Measurements from ENCODE around the gene IDUA.

IDUA gene

GRCh38 chr4:955161-955921, 31.5 kb upstream of the IDUA start:
- intact Hi-C loops (cut with DNase I): no loop called here

GRCh38 chr4:955931-956381, 30.9 kb upstream of the IDUA start:
- peak in 2 of 10 donors; percentile 37 to 74 for DNase-seq
- intact Hi-C loops (cut with DNase I): no loop called here

More at GRCh38 chr4:955161-955921, 31.5 kb upstream of the IDUA start:
- peak in 5 of 10 donors; percentile 4 to 65 (median 59) for DNase-seq

DNA sequence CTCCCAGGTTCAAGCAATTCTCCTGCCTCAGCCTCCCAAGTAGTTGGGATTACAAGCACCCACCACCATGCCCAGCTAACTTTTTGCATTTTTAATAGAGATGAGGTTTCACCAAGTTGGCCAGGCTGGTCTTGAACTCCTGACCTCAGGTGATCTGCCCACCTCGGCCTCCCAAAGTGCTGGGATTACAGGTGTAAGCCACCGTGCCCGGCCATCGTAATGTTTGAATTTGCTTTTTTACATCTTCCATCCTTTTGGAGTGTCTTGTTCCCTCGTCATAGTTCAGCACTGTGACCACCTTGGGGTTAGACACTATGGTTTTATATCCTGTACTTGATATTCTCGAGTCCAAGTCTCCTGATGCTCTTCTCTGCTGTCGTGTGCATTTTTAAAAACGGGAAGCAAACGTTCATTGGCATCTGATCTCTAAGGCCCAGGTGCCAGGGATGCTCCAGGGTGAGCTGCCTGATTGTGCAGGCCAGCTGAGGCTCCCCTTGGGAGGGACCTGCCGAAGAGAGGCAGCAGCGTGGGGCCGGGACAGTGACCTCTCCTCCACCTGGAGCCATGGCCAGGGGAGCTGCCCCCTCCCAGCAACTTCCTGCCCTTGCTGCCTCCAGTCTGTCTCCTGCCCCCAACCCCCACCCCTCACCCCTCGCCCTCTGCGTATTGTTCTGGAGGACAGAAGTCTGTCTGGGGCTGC, 30.2 kb upstream of the IDUA start:
- peak in 2 of 10 donors; percentile 28 to 76 for DNase-seq
- intact Hi-C loops (cut with DNase I): no loop called here

GRCh38 chr4:957231-957580, 29.6 kb upstream of the IDUA start:
- peak in 2 of 10 donors; percentile 74 to 82 for DNase-seq
- intact Hi-C loops (cut with DNase I): no loop called here

GRCh38 chr4:957581-958313, 29.1 kb upstream of the IDUA start:
- DNase-seq: peak in 5 of 10 donors; percentile 27 to 86 (median 75)
- intact Hi-C loops (cut with DNase I): no loop called here

- DNase-seq: peak in 2 of 10 donors; percentile 21 to 59
- intact Hi-C loops (cut with DNase I): no loop called here
Measured at GRCh38 chr4:958314-958665, 28.6 kb upstream of the IDUA start.

- peak in 2 of 10 donors; percentile 22 to 72 for DNase-seq
- intact Hi-C loops (cut with DNase I): no loop called here
Measured at GRCh38 chr4:958696-959337, 28.0 kb upstream of the IDUA start.

- peak in 4 of 10 donors; percentile 32 to 86 (median 73) for DNase-seq
- intact Hi-C loops (cut with DNase I): no loop called here
Measured at GRCh38 chr4:959338-960139, 27.3 kb upstream of the IDUA start.

- DNase-seq: peak in 4 of 10 donors; percentile 28 to 83 (median 75)
- intact Hi-C loops (cut with DNase I): no loop called here
Measured at GRCh38 chr4:960140-960635, 26.7 kb upstream of the IDUA start.

DNA sequence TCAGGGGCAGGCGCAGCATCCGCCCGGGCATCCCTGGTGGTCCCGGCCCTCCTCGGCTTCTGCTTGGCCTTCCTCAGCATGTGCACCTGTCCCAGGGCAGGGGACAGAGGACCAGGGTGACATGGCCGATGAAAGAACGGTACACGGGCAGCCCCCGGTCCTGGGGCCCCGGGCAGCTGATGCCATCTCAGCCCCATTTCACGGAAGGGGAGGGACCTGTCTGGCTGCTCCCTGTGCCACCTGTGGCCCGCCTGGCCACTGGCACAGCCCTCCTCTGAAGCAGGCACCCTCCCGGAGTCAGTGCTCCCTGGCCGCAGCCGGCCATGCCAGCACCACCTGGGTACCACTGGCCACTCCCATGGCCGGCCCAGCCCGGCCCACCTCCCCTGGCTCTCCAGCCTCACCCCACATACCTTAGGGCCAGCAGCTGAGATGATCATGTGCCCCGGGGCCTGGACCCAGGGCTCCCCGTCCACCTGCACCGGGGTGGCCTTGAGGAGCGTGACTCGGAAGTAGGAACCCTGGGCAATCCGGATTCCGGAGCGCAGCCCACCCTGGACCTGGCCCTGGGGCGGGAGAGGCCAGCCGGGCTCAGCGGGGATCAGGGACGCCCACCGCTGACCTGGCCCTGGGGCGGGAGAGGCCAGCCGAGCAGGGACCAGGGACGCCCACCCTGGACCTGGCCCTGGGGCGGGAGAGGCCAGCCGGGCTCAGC, 26.1 kb upstream of the IDUA start:
- DNase-seq: peak in 3 of 10 donors; percentile 19 to 87 (median 75)
- intact Hi-C loops (cut with DNase I): no loop called here

DNA sequence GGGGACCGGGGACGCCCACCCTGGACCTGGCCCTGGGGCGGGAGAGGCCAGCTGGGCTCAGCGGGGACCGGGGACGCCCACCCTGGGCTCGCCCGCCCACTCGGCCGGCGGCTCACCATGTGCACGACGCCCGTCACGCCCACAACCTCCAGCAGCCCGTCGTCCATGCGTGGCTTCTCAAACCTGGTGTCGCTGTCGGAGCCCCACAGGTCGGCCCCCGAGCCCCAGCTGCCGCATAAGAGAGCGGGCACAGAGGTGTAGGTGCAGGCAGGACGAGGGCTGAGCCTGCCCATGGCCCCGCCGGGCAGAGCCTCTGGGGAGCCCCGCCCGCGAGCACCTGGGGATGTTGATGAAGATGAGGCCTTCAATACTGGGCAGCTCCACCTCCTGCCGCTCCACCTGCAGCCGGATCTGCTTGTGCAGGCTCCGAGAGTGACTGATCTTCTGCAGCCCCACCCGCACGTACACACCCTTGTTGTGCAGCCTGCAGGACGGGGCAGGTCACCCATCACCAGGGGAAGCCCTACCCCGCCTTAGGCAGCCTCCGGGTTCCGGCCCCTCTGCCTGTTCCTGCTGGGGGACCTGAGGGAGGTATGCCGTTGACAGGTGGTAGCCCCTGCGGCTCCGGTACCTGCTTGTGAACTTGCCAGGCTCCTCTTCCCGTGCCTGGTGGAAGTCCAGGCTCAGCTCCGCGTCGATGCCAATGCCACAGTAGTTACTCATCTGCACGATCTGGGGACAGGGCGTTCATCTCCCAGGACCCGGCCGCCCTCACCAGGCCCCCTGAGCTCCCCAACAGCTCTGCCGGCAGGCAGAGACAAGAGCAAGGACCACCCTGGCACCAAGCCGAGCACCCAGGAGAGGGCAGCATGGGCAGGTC, 25.3 kb upstream of the IDUA start:
- DNase-seq: peak in 4 of 10 donors; percentile 27 to 83 (median 74)
- intact Hi-C loops (cut with DNase I): no loop called here

DNA sequence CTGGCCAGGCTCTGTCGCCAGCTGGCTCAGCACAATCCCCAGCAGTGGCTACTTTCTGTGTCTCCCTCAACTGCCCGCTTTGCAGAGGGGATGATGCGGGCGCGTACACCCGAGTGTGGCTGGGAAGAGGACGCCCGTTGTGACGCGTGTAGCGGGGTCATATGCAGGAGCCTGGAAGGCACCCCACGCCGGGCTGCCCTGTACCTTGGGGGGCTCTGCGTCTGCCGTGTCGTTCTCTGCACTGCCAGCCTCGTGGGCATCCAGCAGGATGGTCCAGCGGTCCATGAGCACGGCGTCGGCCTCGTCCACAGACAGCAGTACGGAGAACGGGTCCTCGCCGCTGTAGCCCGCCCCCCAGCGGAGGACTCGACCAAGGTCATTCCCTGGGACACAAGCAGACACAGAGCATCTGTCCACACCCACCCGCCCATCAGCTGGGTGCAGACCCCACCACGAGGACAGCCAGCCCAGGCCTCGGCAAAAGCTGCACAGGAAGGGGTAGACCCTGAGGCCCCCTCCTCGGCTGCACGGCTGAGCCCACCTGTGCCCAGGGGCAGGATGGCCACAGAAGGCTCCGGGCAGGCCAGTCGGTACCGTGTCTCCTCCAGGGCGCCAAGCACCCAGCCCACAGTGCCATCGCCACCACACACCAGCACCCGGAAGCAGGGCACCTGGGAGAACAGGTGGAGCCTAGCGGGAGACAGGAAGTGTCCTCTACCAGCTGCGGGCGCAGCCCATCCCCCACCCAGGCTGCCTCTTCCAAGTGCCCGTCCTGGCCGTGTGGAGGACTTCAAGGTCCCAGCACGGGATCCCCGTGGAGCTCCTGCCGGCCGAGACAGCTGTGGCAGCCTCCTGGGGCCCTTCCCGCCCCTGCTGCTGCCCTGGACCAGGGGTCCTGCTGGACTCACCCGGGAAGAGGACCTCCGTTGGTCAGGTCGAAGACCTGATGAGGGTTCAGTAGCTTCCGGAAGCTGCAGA, 24.3 kb upstream of the IDUA start:
- peak in 4 of 10 donors; percentile 25 to 84 (median 75) for DNase-seq
- intact Hi-C loops (cut with DNase I): no loop called here

DNA sequence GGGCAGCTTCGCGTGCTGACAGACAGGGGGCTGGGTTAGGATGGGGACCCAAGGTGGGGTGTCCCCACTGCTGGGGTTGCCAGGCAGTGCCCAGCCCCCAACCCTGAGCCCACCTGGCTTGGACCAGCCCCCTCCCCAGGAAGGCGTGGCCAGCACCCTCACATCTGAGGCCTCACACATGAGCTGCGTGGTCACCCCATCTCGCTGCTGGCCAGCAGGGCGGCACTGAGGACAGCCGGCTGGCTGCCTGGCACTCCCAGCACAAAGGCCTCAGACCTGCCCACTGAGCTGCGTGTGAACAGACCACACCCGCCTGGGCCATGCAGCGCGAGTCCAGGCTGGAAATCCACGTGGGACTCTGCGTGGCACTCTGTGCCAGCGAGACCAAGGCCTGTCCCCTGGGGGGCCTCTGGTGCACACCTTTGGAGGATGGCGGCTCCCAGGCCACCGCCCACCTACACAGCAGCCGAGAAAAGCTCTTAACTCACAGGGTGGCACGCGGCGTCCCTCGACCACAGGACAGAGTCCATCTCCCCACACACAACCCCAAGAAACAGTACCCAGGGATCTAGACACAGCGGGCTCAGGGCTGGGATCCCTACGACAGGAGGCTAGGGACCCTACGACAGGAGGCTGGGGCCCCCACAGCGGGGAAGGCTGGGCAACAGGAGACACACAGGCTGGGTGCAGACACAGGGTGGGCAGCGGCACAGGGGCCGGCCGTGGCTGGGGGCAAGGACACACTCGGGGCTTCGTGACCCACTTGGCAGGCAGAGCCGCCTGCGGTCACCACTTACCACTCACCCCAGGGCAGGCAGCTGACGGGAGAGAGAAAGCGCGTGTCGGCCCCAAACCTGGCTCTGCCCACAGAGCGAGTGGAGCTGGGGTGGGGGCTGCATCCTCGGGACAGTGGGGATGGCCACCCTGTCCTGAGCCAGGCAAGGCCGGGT, 23.3 kb upstream of the IDUA start:
- peak in 3 of 10 donors; percentile 25 to 86 (median 80) for DNase-seq

GRCh38 chr4:964346-965025, 22.4 kb upstream of the IDUA start:
- peak in 2 of 10 donors; percentile 23 to 62 for DNase-seq
- intact Hi-C loops (cut with DNase I): no loop called here

More for the DNA sequence above, 23.3 kb upstream of the IDUA start:
- intact Hi-C loops (cut with DNase I): no loop called here
